GM18951 (cell line): ENCODE data around the gene FAM53A.

Experiments used
- POLR2A ChIP-seq: IDR thresholded peaks from 4 replicates; pipeline ENCODE4 v1.6.1; 2011; ENCODE audit warnings: mild to moderate bottlenecking; ENCODE audit not compliant: insufficient read length, insufficient read depth; ENCODE audit errors: extremely low read depth
- in situ Hi-C: fragments of 300-500 bp; cut with MboI; formaldehyde crosslinking; loops from one replicate; pipeline ENCODE4 v1.12.0; 2022; ENCODE audit warnings: low sequenced_read_pairs, mixed read lengths, inconsistent platforms; ENCODE audit not compliant: unreplicated experiment

Gene FAM53A

GRCh38 chr4:1640190-1640589 lies 43.9 kb downstream of the FAM53A start:
- in situ Hi-C loops: no loop called here
- no peak for TF ChIP-seq POLR2A

- no peak for TF ChIP-seq POLR2A
- in situ Hi-C loops: no loop called here
Observed at GRCh38 chr4:1639299-1639868, 44.7 kb downstream of the FAM53A start.

GRCh38 chr4:1638873-1639272 lies 45.2 kb downstream of the FAM53A start:
- in situ Hi-C loops: no loop called here
- TF ChIP-seq POLR2A: no peak

GRCh38 chr4:1638272-1638598 lies 45.9 kb downstream of the FAM53A start:
- in situ Hi-C loops: no loop called here
- TF ChIP-seq POLR2A: no peak

GRCh38 chr4:1637580-1638271 lies 46.4 kb downstream of the FAM53A start:
- no peak for TF ChIP-seq POLR2A
- in situ Hi-C loops: no loop called here

GRCh38 chr4:1636490-1637211 lies 47.5 kb downstream of the FAM53A start:
- in situ Hi-C loops: no loop called here
- no peak for TF ChIP-seq POLR2A

GRCh38 chr4:1635464-1635863 lies 48.6 kb downstream of the FAM53A start:
- in situ Hi-C loops: no loop called here
- no peak for TF ChIP-seq POLR2A

GRCh38 chr4:1633993-1634392 lies 50.1 kb downstream of the FAM53A start:
- in situ Hi-C loops: no loop called here
- TF ChIP-seq POLR2A: no peak

- TF ChIP-seq POLR2A: no peak
- in situ Hi-C loops: no loop called here
Observed at GRCh38 chr4:1632109-1633104, 51.7 kb downstream of the FAM53A start.

GRCh38 chr4:1631136-1631535 lies 53.0 kb downstream of the FAM53A start:
- in situ Hi-C loops: no loop called here
- no peak for TF ChIP-seq POLR2A

- in situ Hi-C loops: no loop called here
- TF ChIP-seq POLR2A: no peak
Observed at GRCh38 chr4:1630266-1630665, 53.8 kb downstream of the FAM53A start.

GRCh38 chr4:1629699-1630083 lies 54.4 kb downstream of the FAM53A start:
- in situ Hi-C loops: no loop called here
- TF ChIP-seq POLR2A: no peak
